HUES6 (cell line): ENCODE measurements around the gene CA11.

Source experiments
- H3K27ac ChIP-seq: 2 replicates; pipeline ENCODE4 v1.7.0; 2013; ENCODE audit warnings: low read depth, mild to moderate bottlenecking, low read length, inconsistent platforms
- H3K27me3 ChIP-seq: 2 replicates; pipeline ENCODE4 v1.6.1; 2013; ENCODE audit warnings: low read length; ENCODE audit not compliant: control insufficient read depth, insufficient read depth
- H3K36me3 ChIP-seq: 2 replicates; pipeline ENCODE4 v1.6.1; 2013; ENCODE audit warnings: low read length; ENCODE audit not compliant: control insufficient read depth, insufficient read depth
- H3K4me1 ChIP-seq: 2 replicates; pipeline ENCODE4 v1.6.1; 2013; ENCODE audit warnings: low read length; ENCODE audit not compliant: control insufficient read depth, insufficient read depth
- H3K4me3 ChIP-seq: 2 replicates; pipeline ENCODE4 v1.5.1; 2013; ENCODE audit warnings: low read depth, low read length
- H3K9ac ChIP-seq: one replicate; pipeline ENCODE4 v1.6.1; 2013; ENCODE audit warnings: mild to moderate bottlenecking, low read length
- H3K9me3 ChIP-seq: 2 replicates; pipeline ENCODE4 v1.6.1; 2013; ENCODE audit warnings: low read depth, low read length; ENCODE audit not compliant: control insufficient read depth, insufficient read depth

CA11 gene

DNA sequence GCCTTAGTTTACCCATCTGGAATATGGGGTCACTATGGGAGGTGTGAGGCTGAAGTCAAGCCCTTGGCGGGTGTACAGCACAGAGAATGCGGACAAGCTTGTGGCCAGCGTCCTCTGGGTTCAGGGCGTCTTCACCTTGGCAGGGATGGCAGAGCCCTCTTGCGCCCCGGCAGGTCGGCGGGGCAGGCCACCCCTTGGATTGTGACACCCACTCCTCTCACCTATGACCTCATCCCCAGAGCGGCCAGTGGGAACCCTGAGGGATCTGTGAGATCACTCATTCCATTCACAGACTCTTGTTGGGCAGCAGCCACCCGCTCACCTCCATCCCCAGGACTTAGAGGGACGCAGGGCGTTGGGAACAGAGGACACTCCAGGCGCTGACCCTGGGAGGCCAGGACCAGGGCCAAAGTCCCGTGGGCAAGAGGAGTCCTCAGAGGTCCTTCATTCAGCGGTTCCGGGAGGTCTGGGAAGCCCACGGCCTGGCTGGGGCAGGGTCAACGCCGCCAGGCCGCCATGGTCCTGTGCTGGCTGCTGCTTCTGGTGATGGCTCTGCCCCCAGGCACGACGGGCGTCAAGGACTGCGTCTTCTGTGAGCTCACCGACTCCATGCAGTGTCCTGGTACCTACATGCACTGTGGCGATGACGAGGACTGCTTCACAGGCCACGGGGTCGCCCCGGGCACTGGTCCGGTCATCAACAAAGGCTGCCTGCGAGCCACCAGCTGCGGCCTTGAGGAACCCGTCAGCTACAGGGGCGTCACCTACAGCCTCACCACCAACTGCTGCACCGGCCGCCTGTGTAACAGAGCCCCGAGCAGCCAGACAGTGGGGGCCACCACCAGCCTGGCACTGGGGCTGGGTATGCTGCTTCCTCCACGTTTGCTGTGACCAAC lies 39.3 kb downstream of the CA11 start, which contains the start of gene SPACA4:
TSS of gene SPACA4 (plus strand) at position 280 of the 896 bp plus-strand sequence. CDS start at position 517, 237 bp downstream.
- H3K36me3 ChIP-seq, result peaks cover 4% of the 10 kb centered on the region; the same call in 1 of the 2 replicates

DNA sequence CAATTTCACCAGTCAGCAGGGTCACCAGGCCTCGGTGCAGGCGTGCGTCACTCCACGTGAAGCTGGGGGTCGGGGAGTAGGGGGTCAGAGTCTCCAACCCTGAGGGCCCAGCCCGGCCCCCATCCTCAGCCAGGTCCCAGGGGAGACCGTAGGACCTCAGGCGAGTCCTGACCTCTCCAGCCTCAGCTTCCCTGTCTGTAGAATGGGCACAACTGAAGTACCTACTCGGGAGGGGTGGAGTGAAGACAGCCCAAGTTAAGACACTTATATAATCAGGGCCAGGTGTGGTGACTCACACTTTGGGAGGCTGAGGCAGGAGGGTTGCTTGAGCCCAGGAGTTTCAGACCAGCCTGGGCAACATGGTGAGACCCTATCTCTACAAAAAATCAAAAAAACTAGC lies 42.1 kb downstream of the CA11 start:
- H3K27ac ChIP-seq, result no peak overlapping the region
- H3K9me3 ChIP-seq, result no peaks in the 10 kb centered on the region
- H3K36me3 ChIP-seq, result peaks cover 2% of the 10 kb centered on the region; the same call in 1 of the 2 replicates
- no peaks in the 10 kb centered on the region for H3K27me3 ChIP-seq
- H3K9ac ChIP-seq, result no peak overlapping the region
- no peak overlapping the region for H3K4me3 ChIP-seq
- peaks cover under 1% of the 10 kb centered on the region; the same call in 1 of the 2 replicates for H3K4me1 ChIP-seq

More for the DNA sequence above, 39.3 kb downstream of the CA11 start, which contains the start of gene SPACA4:
- H3K9me3 ChIP-seq, result no peaks in the 10 kb centered on the region
- H3K4me1 ChIP-seq, result peaks cover 2% of the 10 kb centered on the region; the same call in 1 of the 2 replicates
- no peak within 1 kb of the TSS for H3K9ac ChIP-seq
- no peaks in the 10 kb centered on the region for H3K27me3 ChIP-seq
- no peak within 1 kb of the TSS for H3K27ac ChIP-seq
- H3K4me3 ChIP-seq, result no peak within 1 kb of the TSS

DNA sequence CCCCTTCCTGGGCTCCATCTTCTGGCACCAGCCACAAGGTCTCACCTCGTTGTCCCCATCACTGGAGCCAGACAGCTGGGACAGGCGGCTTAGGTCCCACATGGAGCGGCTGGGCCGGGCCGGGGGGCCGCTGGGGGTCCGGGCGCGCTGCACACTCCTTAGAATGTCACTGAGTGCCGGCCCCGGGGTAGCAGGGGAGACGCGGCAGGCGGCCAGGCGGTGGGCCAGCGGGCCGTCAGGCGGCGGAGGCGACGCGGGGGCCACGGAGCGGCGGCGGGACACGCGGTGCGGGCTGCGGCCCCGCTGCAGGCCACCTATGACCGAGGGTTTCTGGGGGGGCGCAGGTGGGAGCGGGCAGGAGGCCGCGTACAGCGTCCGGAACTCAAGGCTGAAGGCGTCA lies 42.5 kb downstream of the CA11 start:
- H3K4me3 ChIP-seq, result no peak overlapping the region
- no peaks in the 10 kb centered on the region for H3K4me1 ChIP-seq
- H3K9ac ChIP-seq, result no peak overlapping the region
- no peaks in the 10 kb centered on the region for H3K27me3 ChIP-seq
- no peak overlapping the region for H3K27ac ChIP-seq
- peaks cover 2% of the 10 kb centered on the region; the same call in 1 of the 2 replicates for H3K36me3 ChIP-seq
- no peaks in the 10 kb centered on the region for H3K9me3 ChIP-seq

GRCh38 chr19:48603001-48603400 lies 43.0 kb downstream of the CA11 start:
- Histone ChIP-seq H3K4me1 (no peaks in the 10 kb centered on the region), H3K27me3 (no peaks in the 10 kb centered on the region), H3K9me3 (no peaks in the 10 kb centered on the region), H3K4me3 (no peak overlapping the region), H3K9ac (no peak overlapping the region), H3K27ac (no peak overlapping the region), H3K36me3 (peaks cover 2% of the 10 kb centered on the region; the same call in 1 of the 2 replicates)

- no peak overlapping the region for H3K27ac ChIP-seq
- no peaks in the 10 kb centered on the region for H3K36me3 ChIP-seq
- H3K9me3 ChIP-seq, result no peaks in the 10 kb centered on the region
Measured at GRCh38 chr19:48600679-48601417, 45.1 kb downstream of the CA11 start.

DNA sequence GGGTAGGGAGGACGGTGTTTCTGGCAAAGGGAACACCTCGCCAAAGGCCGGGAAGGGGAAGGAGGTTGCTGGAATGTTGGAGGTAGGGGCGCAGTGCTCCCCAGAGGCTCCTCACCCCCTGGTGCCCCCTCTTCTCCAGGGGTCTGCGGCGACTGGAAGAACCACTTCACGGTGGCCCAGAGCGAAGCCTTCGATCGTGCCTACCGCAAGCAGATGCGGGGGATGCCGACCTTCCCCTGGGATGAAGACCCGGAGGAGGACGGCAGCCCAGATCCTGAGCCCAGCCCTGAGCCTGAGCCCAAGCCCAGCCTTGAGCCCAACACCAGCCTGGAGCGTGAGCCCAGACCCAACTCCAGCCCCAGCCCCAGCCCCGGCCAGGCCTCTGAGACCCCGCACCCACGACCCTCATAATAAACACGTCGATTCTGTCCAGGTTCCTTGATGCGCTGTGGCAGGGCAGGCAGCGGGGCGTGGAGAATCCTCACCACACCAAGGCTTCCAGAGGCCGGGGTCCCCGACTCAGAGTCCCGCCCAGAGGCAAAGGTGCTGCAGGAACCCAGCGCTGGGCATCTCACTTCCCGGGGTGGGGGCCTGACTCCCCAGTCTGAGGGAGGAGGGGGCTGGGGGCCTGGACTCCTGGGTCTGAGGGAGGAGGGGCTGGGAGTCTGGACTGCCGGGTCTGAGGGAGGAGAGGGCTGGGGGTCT lies 46.8 kb downstream of the CA11 start:
- Histone ChIP-seq H3K4me1 (no peaks in the 10 kb centered on the region), H3K36me3 (no peaks in the 10 kb centered on the region), H3K9me3 (no peaks in the 10 kb centered on the region), H3K9ac (no peak overlapping the region), H3K27ac (no peak overlapping the region), H3K27me3 (no peaks in the 10 kb centered on the region), H3K4me3 (no peak overlapping the region)

More at GRCh38 chr19:48600679-48601417, 45.1 kb downstream of the CA11 start:
- no peaks in the 10 kb centered on the region for H3K27me3 ChIP-seq
- no peak overlapping the region for H3K9ac ChIP-seq
- no peak overlapping the region for H3K4me3 ChIP-seq
- no peaks in the 10 kb centered on the region for H3K4me1 ChIP-seq

DNA sequence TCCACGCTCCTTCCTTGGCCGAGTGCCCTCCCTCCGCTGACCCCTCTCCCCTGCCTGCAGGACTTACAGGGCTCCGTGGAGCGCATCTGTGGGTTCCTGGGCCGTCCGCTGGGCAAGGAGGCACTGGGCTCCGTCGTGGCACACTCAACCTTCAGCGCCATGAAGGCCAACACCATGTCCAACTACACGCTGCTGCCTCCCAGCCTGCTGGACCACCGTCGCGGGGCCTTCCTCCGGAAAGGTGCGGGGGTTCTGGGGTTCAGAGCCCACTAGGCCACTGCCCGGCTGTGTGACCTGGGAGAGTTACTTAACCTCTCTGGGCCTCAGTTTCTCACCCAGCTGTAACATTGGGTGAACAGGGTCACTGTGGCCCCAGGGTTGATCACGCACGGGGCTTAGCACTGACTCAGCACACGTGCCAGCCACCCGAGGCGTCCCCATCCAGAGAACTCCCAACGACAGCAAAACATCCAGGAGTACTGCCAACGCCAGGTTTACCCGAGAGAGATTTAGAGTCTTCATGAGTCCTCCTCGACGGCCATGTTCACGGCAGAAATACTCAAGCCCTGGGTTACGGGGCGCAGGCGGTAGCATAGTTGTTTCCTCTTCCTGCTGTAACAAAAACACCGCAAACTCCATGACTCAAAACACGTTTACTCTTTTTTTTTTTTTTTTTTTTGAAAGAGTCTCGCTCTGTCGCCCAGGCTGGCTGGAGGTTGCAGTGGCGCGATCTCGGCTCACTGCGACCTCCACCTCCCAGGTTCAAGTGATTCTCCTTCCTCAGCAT lies 49.1 kb downstream of the CA11 start:
- H3K36me3 ChIP-seq, result no peaks in the 10 kb centered on the region
- H3K9ac ChIP-seq, result no peak overlapping the region
- H3K9me3 ChIP-seq, result no peaks in the 10 kb centered on the region
- H3K4me3 ChIP-seq, result no peak overlapping the region
- H3K27me3 ChIP-seq, result no peaks in the 10 kb centered on the region
- no peaks in the 10 kb centered on the region for H3K4me1 ChIP-seq
- no peak overlapping the region for H3K27ac ChIP-seq

DNA sequence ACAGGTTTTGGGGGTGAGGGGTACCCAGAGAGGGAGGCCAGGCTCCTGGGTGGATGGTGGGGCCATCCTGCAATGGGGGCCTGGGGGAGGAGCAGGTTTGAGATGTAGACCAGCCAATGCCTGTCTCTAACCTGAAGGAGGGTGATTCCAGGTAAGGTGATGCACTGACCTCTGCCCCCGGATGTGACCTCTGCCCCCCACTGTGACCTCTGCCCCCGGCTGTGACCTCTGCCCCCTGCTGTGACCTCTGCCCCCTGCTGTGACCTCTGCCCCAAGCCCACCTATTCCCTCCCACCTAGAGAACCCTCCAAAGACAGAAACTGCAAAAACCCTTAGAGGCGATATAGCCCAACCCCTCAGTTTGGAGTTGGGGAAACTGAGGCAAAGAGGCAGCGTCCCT lies 49.8 kb downstream of the CA11 start:
- Histone ChIP-seq H3K4me1 (no peaks in the 10 kb centered on the region), H3K9ac (no peak overlapping the region), H3K36me3 (no peaks in the 10 kb centered on the region), H3K27me3 (no peaks in the 10 kb centered on the region), H3K27ac (no peak overlapping the region), H3K9me3 (no peaks in the 10 kb centered on the region), H3K4me3 (no peak overlapping the region)

- H3K4me1 ChIP-seq, result no peaks in the 10 kb centered on the region
- no peak overlapping the region for H3K4me3 ChIP-seq
- H3K27me3 ChIP-seq, result no peaks in the 10 kb centered on the region
- no peak overlapping the region for H3K9ac ChIP-seq
- H3K9me3 ChIP-seq, result no peaks in the 10 kb centered on the region
- no peak overlapping the region for H3K27ac ChIP-seq
- H3K36me3 ChIP-seq, result no peaks in the 10 kb centered on the region
Measured at GRCh38 chr19:48595833-48596232, 50.2 kb downstream of the CA11 start.

DNA sequence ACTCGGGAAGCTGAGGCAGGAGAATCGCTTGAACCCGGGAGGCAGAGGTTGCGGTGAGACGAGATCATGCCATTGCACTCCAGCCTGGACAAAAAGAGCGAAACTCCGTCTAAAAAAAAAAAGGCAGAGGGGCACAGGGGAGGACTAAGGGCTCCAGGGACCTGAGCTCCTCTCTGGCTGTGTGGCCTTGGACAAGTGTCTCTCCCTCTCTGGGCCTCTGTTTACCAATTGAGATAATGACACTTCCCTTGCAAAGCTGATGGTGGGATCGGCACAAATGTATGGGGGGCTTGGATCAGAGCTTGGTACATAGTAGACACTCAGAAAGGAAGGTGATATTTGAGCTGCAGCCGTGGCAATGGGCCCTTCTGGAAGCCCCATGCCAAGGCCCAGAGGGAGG lies 50.8 kb downstream of the CA11 start:
- H3K4me3 ChIP-seq, result no peak overlapping the region
- no peak overlapping the region for H3K9ac ChIP-seq
- H3K4me1 ChIP-seq, result no peaks in the 10 kb centered on the region
- H3K27me3 ChIP-seq, result no peaks in the 10 kb centered on the region
- no peaks in the 10 kb centered on the region for H3K9me3 ChIP-seq
- no peaks in the 10 kb centered on the region for H3K36me3 ChIP-seq
- no peak overlapping the region for H3K27ac ChIP-seq
